Activated CD4-positive, alpha-beta memory T cell treated with anti-CD3 and anti-CD28 coated beads, Interleukin-2, amount 10 ng/mL, durations not matched to agents 7 days and 5 days (primary cell): ENCODE data around the gene CFAP52. TPM values are rescaled to one million over a fixed set of nuclear protein-coding genes. Genes with fewer than 3 reads are reported as not detected.
"Not testable (repeated sequence)": the region's sequence is repeated elsewhere in the genome, so short reads cannot be mapped to it uniquely, and the experiment has no call there.

Experiments used
- CTCF ChIA-PET: fragments of 350-600 bp; sonication (Branson Sonifier 250); formaldehyde crosslinking; loops from one replicate; lab custom pipeline; 2021; ENCODE audit warnings: antibody characterized with exemption, inconsistent platforms; lab: Charles Lee
- POLR2A ChIA-PET: fragments of 350-600 bp; sonication (Branson Sonifier 250); formaldehyde crosslinking; loops from one replicate; lab custom pipeline; 2021; ENCODE audit warnings: antibody characterized with exemption; lab: Charles Lee
- DNase-seq: peaks from one replicate; pipeline ENCODE4 v3.0.0-alpha.2; 2020
- H3K27ac Mint-ChIP-seq: one replicate; pipeline ENCODE4 v1.8.0; 2021; ENCODE audit warnings: mild to moderate bottlenecking, mixed read lengths
- H3K27me3 Mint-ChIP-seq: one replicate; pipeline ENCODE4 v1.8.0; 2021; ENCODE audit warnings: mixed read lengths
- H3K36me3 Mint-ChIP-seq: one replicate; pipeline ENCODE4 v1.8.0; 2021; ENCODE audit warnings: low read depth, mixed read lengths
- H3K4me1 Mint-ChIP-seq: one replicate; pipeline ENCODE4 v1.8.0; 2021; ENCODE audit warnings: mixed read lengths
- H3K4me3 Mint-ChIP-seq: one replicate; pipeline ENCODE4 v1.8.0; 2021; ENCODE audit warnings: mild to moderate bottlenecking, mixed read lengths
- H3K9me3 Mint-ChIP-seq: one replicate; pipeline ENCODE4 v1.8.0; 2021; ENCODE audit warnings: mixed read lengths
- total RNA-seq, 2 experiments: library from RNA; stranded (reverse); gene quantifications; one replicate each; pipeline ENCODE4 v1.2.3, GENCODE V29; 2021

CFAP52 gene
- total RNA-seq, 2 experiments from 2014 or later: not detected

DNA sequence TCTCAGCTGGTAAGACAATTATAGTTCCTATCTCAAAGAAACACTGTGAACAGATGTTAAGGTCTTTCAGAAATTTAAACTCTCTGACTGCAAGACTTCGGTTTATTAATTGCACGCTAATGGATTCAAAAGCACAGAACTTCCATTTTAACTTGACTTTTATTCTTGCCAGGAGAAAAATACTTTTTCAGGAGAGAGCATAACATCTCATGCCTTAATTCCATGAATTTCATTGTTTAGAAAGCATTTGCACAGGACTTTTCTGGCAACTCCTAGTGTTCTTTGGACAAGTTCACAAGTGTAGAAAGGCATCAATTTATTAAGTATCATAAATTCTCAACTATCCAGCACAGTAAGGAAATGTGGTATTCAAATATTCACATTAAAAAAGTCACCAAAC, 23.3 kb upstream of the CFAP52 start:
- H3K9me3 Mint-ChIP-seq: no peaks in the 10 kb centered on the region
- peaks cover 2% of the 10 kb centered on the region for H3K36me3 Mint-ChIP-seq
- ChIA-PET CTCF (no interaction called here), POLR2A (no interaction called here)
- peaks cover 5% of the 10 kb centered on the region for H3K4me1 Mint-ChIP-seq
- H3K27me3 Mint-ChIP-seq: no peaks in the 10 kb centered on the region
- no peak overlapping the region for H3K27ac Mint-ChIP-seq
- no peak for DNase-seq
- no peak overlapping the region for H3K4me3 Mint-ChIP-seq

DNA sequence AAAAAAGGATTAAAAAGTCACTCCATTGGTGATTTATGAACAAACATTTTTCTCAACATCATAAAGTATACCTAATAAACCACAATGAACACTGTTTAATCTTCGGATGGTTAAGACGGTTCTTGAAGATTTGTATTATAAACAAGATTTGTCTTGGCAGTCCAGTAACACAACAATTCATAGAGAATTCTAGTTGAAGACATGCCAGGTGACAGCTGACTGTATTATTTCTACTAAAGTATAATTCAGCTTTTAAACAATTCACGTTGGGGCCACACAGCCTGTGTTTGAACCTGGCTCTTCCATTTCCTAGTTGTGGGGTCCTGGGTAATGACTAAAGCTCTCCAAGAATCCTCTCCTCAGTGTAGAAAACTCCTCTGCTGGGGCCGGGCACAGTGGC, 22.8 kb upstream of the CFAP52 start:
- H3K27me3 Mint-ChIP-seq: no peaks in the 10 kb centered on the region
- no peaks in the 10 kb centered on the region for H3K9me3 Mint-ChIP-seq
- peaks cover 2% of the 10 kb centered on the region for H3K36me3 Mint-ChIP-seq
- CTCF ChIA-PET: no interaction called here
- DNase-seq: no peak
- no peak overlapping the region for H3K4me3 Mint-ChIP-seq
- POLR2A ChIA-PET: no interaction called here
- H3K27ac Mint-ChIP-seq: no peak overlapping the region
- peaks cover 5% of the 10 kb centered on the region for H3K4me1 Mint-ChIP-seq

DNA sequence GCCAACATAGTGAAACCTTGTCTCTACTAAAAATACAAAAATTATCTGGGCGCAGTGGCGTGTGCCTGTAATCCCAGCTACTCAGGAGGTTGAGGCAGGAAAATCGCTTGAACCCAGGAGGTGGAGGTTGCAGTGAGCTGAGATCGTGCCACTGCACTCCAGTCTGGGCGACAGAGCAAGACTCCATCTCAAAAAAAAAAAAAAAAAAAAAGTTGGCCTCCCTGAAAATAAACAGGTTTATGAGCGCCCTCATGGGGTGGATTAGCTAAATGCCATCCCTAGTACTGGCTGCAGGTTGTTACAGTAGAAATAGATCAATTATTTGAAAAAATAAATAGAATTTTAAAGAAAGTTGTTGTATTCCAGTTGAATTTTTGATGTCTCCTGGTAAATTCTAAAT, 21.7 kb upstream of the CFAP52 start:
- H3K36me3 Mint-ChIP-seq, H3K27ac Mint-ChIP-seq, H3K27me3 Mint-ChIP-seq, H3K4me3 Mint-ChIP-seq, H3K9me3 Mint-ChIP-seq, POLR2A ChIA-PET, H3K4me1 Mint-ChIP-seq: not testable (repeated sequence)
- DNase-seq: peak; percentile 54
- CTCF ChIA-PET: interaction anchor here (0.7 to 2.4 kb wide), 11 partner anchors 10 to 722 kb away, joined by 3 to 6 read pairs (median 3); partner anchors contain the start of gene CFAP52

DNA sequence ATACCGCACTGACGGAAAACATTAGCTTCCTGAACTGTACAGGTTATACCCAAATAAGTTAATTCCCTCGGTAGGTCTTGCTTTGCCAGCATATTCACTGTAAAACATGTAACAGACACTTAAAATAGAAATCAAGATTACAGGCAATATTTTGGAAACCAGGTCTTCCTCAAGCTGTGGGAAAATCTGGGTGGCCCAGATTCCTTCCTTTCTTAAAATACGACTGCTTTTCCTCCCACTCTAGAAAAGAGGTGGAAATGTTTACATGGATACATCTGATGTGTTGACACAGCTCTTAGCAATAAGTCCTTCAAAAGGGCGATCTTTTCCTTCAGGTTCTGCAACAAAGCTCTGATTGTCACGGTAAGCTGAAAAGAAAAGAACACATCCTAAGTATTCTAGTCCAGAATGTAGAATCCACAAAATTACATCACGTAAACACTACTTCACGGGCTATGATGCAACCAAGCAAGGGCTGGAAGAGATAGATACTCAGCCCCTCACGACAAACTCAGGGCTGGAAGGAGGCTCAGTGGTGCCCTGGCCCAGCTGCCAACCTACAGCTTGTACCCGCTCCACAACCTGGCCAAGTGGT, 19.2 kb upstream of the CFAP52 start:
- Mint-ChIP-seq H3K9me3 (no peaks in the 10 kb centered on the region), H3K27ac (no peak overlapping the region), H3K36me3 (peaks cover 3% of the 10 kb centered on the region), H3K4me1 (no peaks in the 10 kb centered on the region), H3K4me3 (no peak overlapping the region), H3K27me3 (no peaks in the 10 kb centered on the region)
- CTCF ChIA-PET: no interaction called here
- POLR2A ChIA-PET: no interaction called here
- no peak for DNase-seq

DNA sequence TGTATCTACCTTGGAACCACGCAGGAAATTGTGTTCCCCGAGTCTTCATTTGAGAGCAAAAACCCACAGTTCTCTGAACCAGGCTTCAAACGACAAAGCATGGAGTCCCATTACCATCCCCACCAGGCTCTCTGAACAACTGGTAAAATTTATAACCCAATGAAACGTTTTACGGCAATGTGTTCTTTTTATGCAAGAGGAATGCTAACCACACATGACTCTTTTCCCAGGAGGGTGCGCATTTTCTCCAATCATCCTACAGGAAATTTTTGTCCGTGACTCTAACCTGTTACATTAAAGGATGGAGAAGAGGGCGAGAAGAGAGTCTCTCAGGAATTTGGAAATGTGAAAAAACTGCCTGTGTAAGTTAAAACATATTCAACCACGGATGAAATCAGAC, 18.6 kb upstream of the CFAP52 start:
- no peak overlapping the region for H3K4me3 Mint-ChIP-seq
- no peak for DNase-seq
- no peaks in the 10 kb centered on the region for H3K27me3 Mint-ChIP-seq
- peaks cover 9% of the 10 kb centered on the region for H3K36me3 Mint-ChIP-seq
- H3K4me1 Mint-ChIP-seq: no peaks in the 10 kb centered on the region
- H3K27ac Mint-ChIP-seq: no peak overlapping the region
- no peaks in the 10 kb centered on the region for H3K9me3 Mint-ChIP-seq
- ChIA-PET CTCF (no interaction called here), POLR2A (no interaction called here)

DNA sequence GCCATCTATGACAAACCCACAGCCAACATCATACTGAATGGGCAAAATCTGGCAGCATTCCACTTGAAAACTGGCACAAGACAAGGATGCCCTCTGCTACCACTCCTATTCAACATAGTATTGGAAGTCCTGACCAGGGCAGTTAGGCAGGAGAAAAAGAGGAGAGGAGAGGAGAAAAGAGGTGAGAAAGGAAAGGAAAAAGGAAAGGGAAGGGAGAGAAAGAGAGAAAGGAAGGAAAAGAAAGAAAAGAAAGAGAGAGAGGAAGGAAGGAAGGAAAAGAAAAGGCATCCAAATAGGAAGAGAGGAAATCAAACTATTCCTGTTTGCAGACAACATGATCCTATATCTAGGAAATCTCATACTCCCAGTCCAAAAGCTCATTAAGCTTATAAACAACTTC, 12.3 kb upstream of the CFAP52 start:
- POLR2A ChIA-PET: no interaction called here
- Mint-ChIP-seq H3K36me3 (peaks cover 39% of the 10 kb centered on the region), H3K4me1 (peaks cover 17% of the 10 kb centered on the region), H3K27ac (no peak overlapping the region), H3K27me3 (no peaks in the 10 kb centered on the region), H3K4me3 (no peak overlapping the region), H3K9me3 (no peaks in the 10 kb centered on the region)
- no peak for DNase-seq
- CTCF ChIA-PET: interaction anchor here (1.0 kb wide), 1 partner anchor 9 kb away, joined by 3 read pairs; no protein-coding TSS in a partner anchor

DNA sequence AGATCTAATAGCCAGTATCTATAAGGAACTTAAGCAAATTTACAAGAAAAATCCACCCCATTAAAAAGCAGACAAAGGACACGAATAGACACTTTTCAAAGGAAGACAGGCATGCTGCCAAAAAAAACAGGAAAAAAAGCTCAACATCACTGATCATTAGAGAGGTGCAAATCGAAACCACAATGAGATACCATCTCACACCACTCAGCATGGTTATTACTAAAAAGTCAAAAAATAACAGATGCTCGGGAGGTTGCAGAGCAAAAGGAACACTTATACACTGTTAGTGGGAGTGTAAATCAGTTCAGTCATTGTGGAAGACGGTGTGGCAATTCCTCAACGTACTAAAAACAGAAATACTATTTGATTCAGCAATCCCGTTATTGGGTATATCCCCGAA, 10.4 kb upstream of the CFAP52 start:
- ChIA-PET POLR2A (interaction anchor here (1.0 to 1.3 kb wide), 2 partner anchors 9 to 10 kb away, joined by 4 read pairs; partner anchors contain the start of genes CFAP52 and STX8), CTCF (interaction anchor here (0.8 to 1.3 kb wide), 4 partner anchors 10 to 11 kb away, joined by 3 to 7 read pairs (median 4); partner anchors contain the start of genes CFAP52 and STX8)
- Mint-ChIP-seq H3K4me1 (peaks cover 17% of the 10 kb centered on the region), H3K4me3 (peak overlapping the region; percentile 49), H3K36me3 (peaks cover 42% of the 10 kb centered on the region), H3K27ac (peak overlapping the region; percentile 47), H3K9me3 (no peaks in the 10 kb centered on the region), H3K27me3 (no peaks in the 10 kb centered on the region)
- DNase-seq: no peak

DNA sequence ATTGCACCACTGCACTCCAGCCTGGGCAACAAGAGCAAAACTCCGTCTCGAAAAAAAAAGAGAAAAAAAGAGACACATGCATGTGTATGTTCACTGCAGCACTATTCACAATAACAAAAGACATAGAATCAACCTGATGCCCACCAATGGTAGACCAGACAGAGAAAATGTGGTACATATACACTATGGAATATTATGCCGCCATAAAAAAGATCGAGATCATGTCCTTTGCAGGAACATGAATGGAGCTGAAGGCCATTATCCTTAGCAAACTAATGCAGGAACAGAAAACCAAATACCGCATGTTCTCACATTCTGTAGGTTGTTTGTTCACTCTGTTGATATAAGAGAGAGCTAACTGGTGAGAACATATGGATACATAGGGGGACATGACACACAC, 9.7 kb upstream of the CFAP52 start:
- peaks cover 42% of the 10 kb centered on the region for H3K36me3 Mint-ChIP-seq
- POLR2A ChIA-PET: interaction anchor here (1.3 kb wide), 1 partner anchor 9 kb away, joined by 4 read pairs; the partner anchor contains the start of genes CFAP52 and STX8
- H3K9me3 Mint-ChIP-seq, H3K27ac Mint-ChIP-seq, H3K4me3 Mint-ChIP-seq, H3K27me3 Mint-ChIP-seq, DNase-seq: not testable (repeated sequence)
- peaks cover 17% of the 10 kb centered on the region for H3K4me1 Mint-ChIP-seq
- CTCF ChIA-PET: interaction anchor here (1.1 to 1.4 kb wide), 2 partner anchors 9 to 11 kb away, joined by 4 to 7 read pairs; partner anchors contain the start of gene STX8

DNA sequence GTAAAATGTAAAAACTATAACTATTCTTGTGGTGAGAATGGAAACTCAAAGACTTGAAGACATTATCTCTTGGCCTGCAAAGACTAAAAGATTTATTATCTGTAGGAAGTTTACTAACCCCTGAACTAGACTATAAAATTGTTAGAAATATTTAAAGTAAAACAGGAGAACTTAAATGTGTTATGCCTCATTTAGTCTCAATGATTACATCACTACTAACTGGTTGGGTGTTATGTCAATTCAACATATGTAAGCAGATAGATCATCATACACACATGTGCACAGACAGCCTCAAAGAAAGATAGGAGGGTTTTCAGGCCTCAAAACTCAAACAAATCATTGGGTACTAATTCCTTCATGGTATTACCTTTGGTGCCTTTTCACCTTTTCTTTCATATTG, 8.4 kb upstream of the CFAP52 start:
- POLR2A ChIA-PET: no interaction called here
- Mint-ChIP-seq H3K27me3 (no peaks in the 10 kb centered on the region), H3K4me1 (peaks cover 17% of the 10 kb centered on the region), H3K4me3 (no peak overlapping the region), H3K9me3 (no peaks in the 10 kb centered on the region), H3K36me3 (peaks cover 35% of the 10 kb centered on the region), H3K27ac (no peak overlapping the region)
- CTCF ChIA-PET: interaction anchor here (1.4 kb wide), 1 partner anchor 7 kb away, joined by 4 read pairs; the partner anchor contains the start of gene STX8
- no peak for DNase-seq

DNA sequence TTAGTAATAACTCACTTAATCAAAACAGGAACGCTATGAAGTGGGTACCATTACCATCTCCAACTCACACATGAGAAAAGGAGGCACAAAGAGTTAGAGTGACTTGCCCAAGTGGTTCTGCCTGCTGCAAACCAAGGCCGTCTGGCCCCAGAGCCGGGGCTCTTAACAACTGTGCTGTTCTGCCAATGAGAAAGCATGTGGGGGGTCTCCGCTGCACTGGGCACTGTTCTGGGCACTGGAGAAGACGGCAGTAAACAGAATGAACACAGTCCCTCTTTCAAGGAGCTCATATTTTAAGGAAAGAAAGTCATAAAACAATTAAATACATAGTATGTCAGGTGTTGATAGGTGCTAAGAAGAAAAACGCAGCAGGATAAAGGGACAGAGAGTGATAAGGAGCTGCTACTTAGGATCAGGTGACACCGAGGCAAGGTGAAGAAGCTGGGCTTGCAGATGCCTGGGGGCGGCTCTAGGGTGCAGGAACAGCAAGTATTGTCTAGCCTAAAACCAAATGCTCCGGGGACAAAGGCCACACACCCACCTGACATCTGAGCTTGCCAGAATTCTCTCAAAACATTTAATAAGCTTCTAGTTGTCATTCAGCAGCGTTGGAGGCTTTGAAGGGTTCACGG, 7.4 kb upstream of the CFAP52 start:
- no peak for DNase-seq
- Mint-ChIP-seq H3K36me3 (peaks cover 29% of the 10 kb centered on the region), H3K27me3 (no peaks in the 10 kb centered on the region), H3K4me1 (peaks cover 23% of the 10 kb centered on the region), H3K4me3 (no peak overlapping the region), H3K27ac (no peak overlapping the region), H3K9me3 (no peaks in the 10 kb centered on the region)
- ChIA-PET POLR2A (no interaction called here), CTCF (no interaction called here)

DNA sequence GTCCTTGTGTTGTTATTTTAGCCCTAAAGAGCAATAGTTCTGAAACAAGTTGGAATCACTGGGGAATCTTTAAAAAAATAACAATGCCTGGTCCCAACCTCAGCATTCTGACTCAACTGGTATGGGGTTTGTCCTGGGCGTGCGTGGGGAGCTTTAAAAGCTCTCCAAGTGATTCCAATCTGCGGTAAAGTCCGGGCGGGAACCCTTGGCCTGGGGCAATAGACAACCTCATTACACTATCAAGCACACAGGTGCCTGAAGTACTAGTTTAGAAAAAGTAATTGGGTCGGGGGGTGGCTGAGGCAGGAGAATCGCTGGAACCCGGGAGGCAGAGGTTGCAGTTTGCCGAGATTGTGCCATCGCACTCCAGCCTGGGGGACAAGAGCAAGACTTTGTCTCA, 5.2 kb upstream of the CFAP52 start:
- H3K4me1 Mint-ChIP-seq: peaks cover 22% of the 10 kb centered on the region
- CTCF ChIA-PET: interaction anchor here (1.0 kb wide), 1 partner anchor 22 kb away, joined by 3 read pairs; no protein-coding TSS in a partner anchor
- no peak for DNase-seq
- H3K4me3 Mint-ChIP-seq: no peak overlapping the region
- no peak overlapping the region for H3K27ac Mint-ChIP-seq
- POLR2A ChIA-PET: no interaction called here
- H3K36me3 Mint-ChIP-seq: peaks cover 20% of the 10 kb centered on the region
- H3K27me3 Mint-ChIP-seq: no peaks in the 10 kb centered on the region
- no peaks in the 10 kb centered on the region for H3K9me3 Mint-ChIP-seq

DNA sequence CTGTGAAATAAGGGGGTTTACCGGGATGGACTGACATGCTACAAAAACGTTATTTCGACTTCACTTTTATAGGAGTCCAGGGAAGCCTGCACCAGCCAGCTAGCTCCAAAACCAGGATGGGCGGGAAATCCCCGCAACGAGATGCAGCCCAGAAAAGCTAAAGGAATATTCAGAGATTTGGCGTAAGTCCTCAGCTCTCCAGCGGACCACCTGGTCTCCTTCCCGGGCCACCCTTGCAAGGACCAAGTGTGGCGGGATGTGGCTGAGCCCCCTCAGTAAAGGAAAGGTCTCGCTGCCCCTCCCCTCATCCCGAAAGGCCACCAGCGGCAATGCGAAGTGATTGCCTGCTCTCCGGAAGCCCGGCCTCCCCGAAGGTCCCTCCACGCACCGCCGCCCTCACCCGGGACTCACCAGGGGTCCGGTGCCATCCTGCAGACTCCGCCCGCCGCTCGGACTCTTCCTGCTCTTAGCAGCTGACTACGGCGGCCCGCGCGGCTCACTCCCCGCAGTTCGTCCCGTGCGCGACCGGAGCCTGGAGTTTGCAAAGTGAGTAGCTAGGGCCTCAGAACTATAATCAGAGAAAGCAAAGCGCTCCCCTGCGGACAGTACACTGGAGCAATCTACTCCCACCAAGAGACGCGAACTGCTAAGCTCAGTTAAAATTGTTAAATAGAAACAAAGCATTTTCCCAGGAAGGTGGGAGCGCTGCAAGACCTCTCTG, 901 bp upstream of the CFAP52 start, which contains the start of gene STX8:
STX8 (minus strand) TSS at position 440 of the 721 bp plus-strand sequence; CDS start at position 428, 12 bp downstream.
- POLR2A ChIA-PET: interaction anchor here (0.9 to 1.0 kb wide), 2 partner anchors 9 to 10 kb away, joined by 4 read pairs; no protein-coding TSS in a partner anchor
- peaks cover 4% of the 10 kb centered on the region for H3K36me3 Mint-ChIP-seq
- H3K9me3 Mint-ChIP-seq: no peaks in the 10 kb centered on the region
- CTCF ChIA-PET: interaction anchor here (1.0 to 3.3 kb wide), 11 partner anchors 8 to 580 kb away, joined by 3 to 19 read pairs (median 4); no protein-coding TSS in a partner anchor
- H3K27ac Mint-ChIP-seq: peak within 1 kb of the TSS; percentile 65
- H3K4me1 Mint-ChIP-seq: peaks cover 25% of the 10 kb centered on the region
- peak within 1 kb of the TSS; percentile 96 for H3K4me3 Mint-ChIP-seq
- H3K27me3 Mint-ChIP-seq: no peaks in the 10 kb centered on the region
- peak; percentile 88 for DNase-seq

DNA sequence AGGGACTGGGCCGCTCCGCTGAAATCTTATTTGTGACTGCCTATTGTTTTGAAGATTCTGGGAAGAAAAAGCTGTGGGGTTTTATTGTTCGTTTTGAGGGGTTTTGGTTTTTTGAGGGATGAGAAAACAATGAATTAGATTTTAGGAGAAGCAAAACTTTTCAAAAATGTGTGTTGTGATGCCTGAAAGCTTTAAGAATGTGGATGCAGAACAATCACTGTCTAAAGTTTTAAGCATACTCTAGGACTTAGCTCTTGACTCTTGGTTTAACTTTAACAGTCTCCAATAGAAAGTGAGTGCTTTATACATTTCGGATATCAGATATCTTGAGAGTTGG, 899 bp downstream of the CFAP52 start:
- H3K36me3 Mint-ChIP-seq: peaks cover 4% of the 10 kb centered on the region
- POLR2A ChIA-PET: interaction anchor here (1.0 kb wide), 1 partner anchor 36 kb away, joined by 3 read pairs; no protein-coding TSS in a partner anchor
- no peak overlapping the region for H3K27ac Mint-ChIP-seq
- H3K4me1 Mint-ChIP-seq: peaks cover 25% of the 10 kb centered on the region
- peak overlapping the region; percentile 96 for H3K4me3 Mint-ChIP-seq
- no peaks in the 10 kb centered on the region for H3K9me3 Mint-ChIP-seq
- DNase-seq: no peak
- H3K27me3 Mint-ChIP-seq: no peaks in the 10 kb centered on the region
- CTCF ChIA-PET: interaction anchor here (0.7 to 3.3 kb wide), 16 partner anchors 9 to 191 kb away, joined by 3 to 19 read pairs (median 5); no protein-coding TSS in a partner anchor
